HG03196 (cell line): ENCODE data around the gene CRYGN.

Source experiments
- ATAC-seq: cut with Tn5 transposase; IDR thresholded peaks from one replicate; pipeline ENCODE4 v1.9.1; 2021; ENCODE audit not compliant: unreplicated experiment

The CRYGN gene

DNA sequence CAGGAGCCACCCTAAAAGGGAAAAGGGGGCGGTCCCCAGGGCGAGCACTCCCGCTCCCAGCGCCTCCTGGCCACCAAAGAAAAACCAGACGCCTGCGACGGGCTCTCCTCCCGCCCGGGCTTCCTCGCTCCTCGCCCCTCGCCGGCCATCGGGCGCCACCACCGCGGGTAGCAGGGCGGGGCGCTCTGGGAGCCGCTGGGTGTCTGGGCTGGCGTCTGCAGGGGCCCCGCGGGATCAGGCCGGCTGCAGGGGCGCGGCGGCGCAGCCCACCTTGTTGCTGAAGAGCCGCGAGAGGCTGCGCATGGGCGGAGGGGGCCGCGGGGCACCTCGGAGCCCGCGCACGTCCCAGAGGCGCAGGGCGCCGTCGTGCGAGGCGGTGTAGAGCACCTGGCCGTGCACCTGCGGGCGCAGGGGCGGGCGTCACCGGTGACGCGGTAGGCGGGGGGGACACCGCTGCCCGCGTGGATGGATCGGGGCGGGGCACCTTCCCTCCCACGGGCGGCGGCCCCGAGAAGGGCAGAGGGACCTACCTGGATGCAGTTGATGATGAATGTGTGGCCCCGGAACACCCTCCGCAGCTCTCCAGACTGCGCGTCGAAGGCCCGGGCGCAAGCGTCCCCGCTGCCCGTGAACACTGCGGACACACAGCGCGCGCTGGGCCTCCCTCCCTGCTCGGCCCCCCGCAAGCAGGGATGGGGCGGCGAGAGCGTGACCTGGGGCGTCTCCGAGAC, 58.4 kb downstream of the CRYGN start:
- ATAC-seq: no peak

DNA sequence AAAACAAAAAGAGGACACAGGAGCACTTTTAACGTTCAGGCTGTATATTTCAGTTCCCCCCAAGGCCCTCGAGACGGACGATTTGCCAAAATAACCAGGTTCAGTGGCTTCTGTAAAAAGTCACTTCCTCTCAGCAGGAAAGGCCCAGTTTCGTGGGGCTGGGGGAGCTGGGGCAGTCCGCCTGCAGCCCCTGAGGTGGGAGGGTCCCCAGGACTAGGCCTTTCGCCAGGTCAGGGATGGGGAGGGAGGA, 58.9 kb downstream of the CRYGN start:
- no peak for ATAC-seq

DNA sequence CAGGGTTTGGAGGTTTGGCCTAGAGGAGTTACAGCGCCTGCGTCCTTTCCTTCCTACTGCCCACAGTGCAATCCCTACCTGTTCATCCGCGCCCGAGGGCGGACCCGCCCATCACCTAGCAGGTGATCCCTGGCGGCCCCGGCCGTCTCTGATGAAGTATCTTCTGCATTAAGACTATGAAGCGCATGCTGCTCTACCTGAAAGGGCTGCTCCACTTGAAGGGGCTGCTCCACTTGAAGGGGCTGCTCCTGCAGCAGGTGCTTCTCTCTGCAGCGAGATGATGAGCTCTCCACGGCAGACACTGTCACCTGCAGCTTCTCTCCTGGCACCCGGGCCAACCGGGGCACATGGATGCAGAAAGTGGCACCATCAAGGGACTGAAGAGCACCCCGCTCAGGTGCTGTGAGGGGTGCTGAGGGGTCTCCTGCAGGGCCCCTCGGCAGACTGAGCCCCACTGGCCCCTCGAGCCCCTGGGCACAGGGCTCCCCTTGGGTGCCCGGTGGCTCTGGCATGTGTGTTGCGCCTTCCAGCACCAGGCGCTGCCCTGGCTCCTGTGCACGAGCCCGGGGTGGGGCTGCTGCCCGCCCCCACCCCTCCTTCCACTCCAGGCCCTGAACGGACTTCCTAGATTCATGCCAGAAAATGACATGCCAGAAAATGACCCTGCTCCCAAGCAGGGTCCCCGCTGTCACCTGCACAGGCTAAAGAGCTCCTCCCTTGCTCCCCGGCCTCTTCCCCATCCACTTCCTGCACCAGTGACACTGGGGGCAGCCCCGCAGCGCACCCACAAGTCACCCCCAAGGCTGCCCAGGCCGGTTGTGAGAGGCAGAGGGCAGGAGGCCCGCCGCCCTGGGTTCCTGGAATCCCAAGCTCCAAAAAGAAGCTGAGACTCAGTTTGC, 59.5 kb downstream of the CRYGN start:
- no peak for ATAC-seq

DNA sequence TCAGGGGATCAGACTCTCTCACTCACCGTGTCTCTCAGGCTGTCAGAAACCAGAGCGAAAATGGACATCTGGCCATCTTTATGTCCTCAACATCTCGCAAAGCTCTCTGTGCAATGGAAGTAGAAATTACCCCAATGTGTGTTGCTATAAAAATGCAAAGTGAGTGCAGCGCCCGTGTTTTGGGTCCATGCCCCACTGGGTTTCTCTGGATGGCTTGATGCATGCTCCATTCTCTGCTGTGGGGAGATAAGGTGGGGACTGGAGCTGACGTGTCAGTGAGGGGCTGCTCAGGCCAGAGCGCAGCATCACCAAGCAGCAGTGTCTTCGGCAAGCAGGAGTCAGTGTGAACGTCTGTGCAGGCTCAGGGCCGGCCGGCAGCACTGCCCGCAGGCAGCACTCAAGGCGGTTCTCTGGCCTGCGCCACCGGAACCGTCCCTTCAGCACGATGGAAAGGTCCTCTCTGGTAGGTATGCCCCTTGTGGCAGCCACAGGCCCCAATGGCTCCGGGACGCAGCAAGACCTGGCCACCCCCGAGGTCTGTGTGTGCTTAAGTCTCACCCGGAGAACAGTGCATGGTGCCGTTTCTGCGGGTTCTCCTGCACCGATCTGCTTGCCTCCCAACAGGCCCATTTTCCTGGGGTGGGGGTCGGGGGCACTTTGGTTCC, 60.3 kb downstream of the CRYGN start:
- no peak for ATAC-seq

DNA sequence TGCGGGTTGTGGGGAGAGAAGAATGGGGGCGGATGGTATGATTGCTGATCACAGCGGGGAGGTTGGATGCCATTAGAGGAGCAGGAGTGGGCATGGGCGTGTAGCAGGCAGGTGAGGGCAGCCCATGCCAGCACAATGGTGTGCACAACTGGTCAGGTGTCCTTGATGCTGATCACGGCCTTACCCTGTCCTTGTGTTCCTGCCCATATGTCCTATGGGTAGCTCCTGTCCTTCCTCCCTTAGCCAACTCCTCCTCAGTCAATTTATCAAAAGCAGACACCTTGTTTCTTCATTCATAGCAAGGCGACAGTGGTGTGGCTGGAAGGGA, 60.8 kb downstream of the CRYGN start:
- no peak for ATAC-seq
